ENCODE results near the gene EYS.
"Not testable (repeated sequence)": the region's sequence is repeated elsewhere in the genome, so short reads cannot be mapped to it uniquely, and the experiment has no call there.

Gene EYS

GRCh38 chr6:65071480-65071879, 635.5 kb downstream of the EYS start:
- DNase-seq: no peak

GRCh38 chr6:65064844-65065243, 642.2 kb downstream of the EYS start:
- no peak for DNase-seq

GRCh38 chr6:65059568-65059967, 647.5 kb downstream of the EYS start:
- DNase-seq: no peak

GRCh38 chr6:65055545-65055944, 651.5 kb downstream of the EYS start:
- no peak for DNase-seq

- no peak for DNase-seq
Measured at GRCh38 chr6:65052626-65053025, 654.4 kb downstream of the EYS start.

GRCh38 chr6:65045801-65046200, 661.2 kb downstream of the EYS start:
- DNase-seq: no peak

- no peak for DNase-seq
Measured at GRCh38 chr6:65014006-65014405, 693.0 kb downstream of the EYS start.

- DNase-seq: no peak
Measured at GRCh38 chr6:65006788-65007187, 700.2 kb downstream of the EYS start.

GRCh38 chr6:65004283-65004682, 702.7 kb downstream of the EYS start:
- DNase-seq: no peak

- not testable (repeated sequence) for DNase-seq
Measured at GRCh38 chr6:65002882-65003281, 704.1 kb downstream of the EYS start.

GRCh38 chr6:65000815-65001214, 706.2 kb downstream of the EYS start:
- DNase-seq: no peak

GRCh38 chr6:64998204-64998603, 708.8 kb downstream of the EYS start:
- DNase-seq: no peak

- DNase-seq: no peak
Measured at GRCh38 chr6:64996301-64996700, 710.7 kb downstream of the EYS start.

- no peak for DNase-seq
Measured at GRCh38 chr6:64990652-64991304, 716.2 kb downstream of the EYS start.

GRCh38 chr6:64988148-64988547, 718.9 kb downstream of the EYS start:
- DNase-seq: no peak

GRCh38 chr6:64987066-64987465, 720.0 kb downstream of the EYS start:
- DNase-seq: no peak

- no peak for DNase-seq
Measured at GRCh38 chr6:64985726-64986125, 721.3 kb downstream of the EYS start.

- no peak for DNase-seq
Measured at GRCh38 chr6:64984948-64985347, 722.1 kb downstream of the EYS start.

- DNase-seq: no peak
Measured at GRCh38 chr6:64983089-64983488, 723.9 kb downstream of the EYS start.

- no peak for DNase-seq
Measured at GRCh38 chr6:64973142-64973541, 733.9 kb downstream of the EYS start.

GRCh38 chr6:64969139-64969538, 737.9 kb downstream of the EYS start:
- no peak for DNase-seq

- no peak for DNase-seq
Measured at GRCh38 chr6:64955435-64955848, 751.6 kb downstream of the EYS start.

GRCh38 chr6:64949257-64949656, 757.8 kb downstream of the EYS start:
- DNase-seq: no peak

- no peak for DNase-seq
Measured at GRCh38 chr6:64948261-64948660, 758.8 kb downstream of the EYS start.

- DNase-seq: no peak
Measured at GRCh38 chr6:64945450-64945849, 761.6 kb downstream of the EYS start.

GRCh38 chr6:64932486-64932885, 774.5 kb downstream of the EYS start:
- DNase-seq: no peak

Measured in NCI-H510A (cell line).